CD8-positive, alpha-beta memory T cell (primary cell): ENCODE data around the gene NUDT16. TPM values are rescaled to one million over a fixed set of nuclear protein-coding genes. Genes with fewer than 3 reads are reported as not detected.

Experiments used
- CTCF ChIA-PET: fragments of 350-600 bp; sonication (Branson Sonifier 250); formaldehyde crosslinking; loops from one replicate; lab custom pipeline; 2021; ENCODE audit warnings: antibody characterized with exemption; lab: Charles Lee
- POLR2A ChIA-PET: fragments of 350-600 bp; sonication (Branson Sonifier 250); formaldehyde crosslinking; loops from one replicate; lab custom pipeline; 2021; ENCODE audit warnings: antibody characterized with exemption; lab: Charles Lee
- DNase-seq, 5 donors: peaks; one replicate each; pipeline versions ENCODE4 v3.0.0 to v3.0.0-alpha.2; 2020 to 2022; ENCODE audit warnings: mixed read lengths in 1 of 5
- H3K27ac ChIP-seq: one replicate; pipeline ENCODE4 v1.7.0; 2013; ENCODE audit warnings: low read depth, mild to moderate bottlenecking, low read length, moderate library complexity
- H3K27me3 ChIP-seq: 2 replicates; pipeline ENCODE4 v1.7.0; 2013; ENCODE audit warnings: low read length, mild to moderate bottlenecking; ENCODE audit not compliant: insufficient read depth, poor library complexity, severe bottlenecking
- H3K36me3 ChIP-seq: 2 replicates; pipeline ENCODE4 v1.7.0; 2013; ENCODE audit warnings: mild to moderate bottlenecking, low read length, moderate library complexity; ENCODE audit not compliant: insufficient read depth
- H3K4me1 ChIP-seq: 2 replicates; pipeline ENCODE4 v1.7.0; 2013; ENCODE audit warnings: mild to moderate bottlenecking, low read length, moderate library complexity; ENCODE audit not compliant: insufficient read depth
- H3K4me3 ChIP-seq: 2 replicates; pipeline ENCODE4 v1.7.0; 2013; ENCODE audit warnings: mild to moderate bottlenecking, low read length
- H3K9me3 ChIP-seq: 2 replicates; pipeline ENCODE4 v1.7.0; 2013; ENCODE audit warnings: mild to moderate bottlenecking, low read length
- H3K27ac Mint-ChIP-seq, 8 donors: one replicate each; pipeline ENCODE4 v1.8.0; 2020 to 2021; ENCODE audit warnings: mixed read lengths in 8 of 8, mild to moderate bottlenecking in 6 of 8, inconsistent platforms in 3 of 8, moderate library complexity in 3 of 8
- H3K27me3 Mint-ChIP-seq, 2 donors: one replicate each; pipeline ENCODE4 v1.8.0; 2020 to 2021; ENCODE audit warnings: mixed read lengths in 2 of 2, mild to moderate bottlenecking in 1 of 2, moderate library complexity in 1 of 2
- H3K36me3 Mint-ChIP-seq, 3 donors: one replicate each; pipeline ENCODE4 v1.8.0; 2020 to 2021; ENCODE audit warnings: mixed read lengths in 3 of 3, inconsistent platforms in 1 of 3, mild to moderate bottlenecking in 1 of 3
- H3K4me1 Mint-ChIP-seq, 3 donors: one replicate each; pipeline ENCODE4 v1.8.0; 2020 to 2021; ENCODE audit warnings: mixed read lengths in 3 of 3, inconsistent platforms in 1 of 3, mild to moderate bottlenecking in 1 of 3
- H3K4me3 Mint-ChIP-seq, 7 donors: one replicate each; pipeline ENCODE4 v1.8.0; 2020 to 2021; ENCODE audit warnings: mixed read lengths in 7 of 7, mild to moderate bottlenecking in 6 of 7, moderate library complexity in 4 of 7, inconsistent platforms in 2 of 7
- H3K9me3 Mint-ChIP-seq, 5 donors: one replicate each; pipeline ENCODE4 v1.8.0; 2020 to 2022; ENCODE audit warnings: mixed read lengths in 5 of 5, mild to moderate bottlenecking in 3 of 5, moderate library complexity in 2 of 5, inconsistent platforms in 1 of 5
- polyA plus RNA-seq: library from polyadenylated mRNA; unstranded; fragments of 300-500 nt; fragmentation: Illumina TruSeq; gene quantifications from one replicate; pipeline ENCODE4 v1.2.3, GENCODE V29; 2021
- total RNA-seq, 2 experiments: library from RNA; stranded (reverse); gene quantifications; one replicate each; pipeline ENCODE4 v1.2.3, GENCODE V29; 2021

Gene NUDT16
- total and polyA plus RNA-seq, 3 experiments from 2014 or later: 3.6 to 8.3 (median 7.3) TPM

GRCh38 chr3:131388490-131388799 lies 6.9 kb downstream of the NUDT16 start:
- ChIA-PET POLR2A (no interaction called here), CTCF (no interaction called here)
- DNase-seq: no peak
- peaks cover 0 to 13% (median 9%) of the 10 kb centered on the region in 3 donors for H3K36me3 Mint-ChIP-seq
- no peak overlapping the region for H3K4me3 ChIP-seq
- H3K27me3 Mint-ChIP-seq: peaks cover 0 to 4% of the 10 kb centered on the region in 2 donors
- no peak overlapping the region for H3K4me3 Mint-ChIP-seq
- no peak overlapping the region for H3K27ac ChIP-seq
- no peak overlapping the region for H3K27ac Mint-ChIP-seq
- H3K4me1 Mint-ChIP-seq: peaks cover 7 to 20% (median 12%) of the 10 kb centered on the region in 3 donors
- H3K9me3 ChIP-seq: no peaks in the 10 kb centered on the region
- H3K36me3 ChIP-seq: no peaks in the 10 kb centered on the region
- no peaks in the 10 kb centered on the region for H3K4me1 ChIP-seq
- H3K9me3 Mint-ChIP-seq: no peaks in the 10 kb centered on the region
- H3K27me3 ChIP-seq: no peaks in the 10 kb centered on the region

- Mint-ChIP-seq H3K36me3 (peaks cover 0 to 9% (median 7%) of the 10 kb centered on the region in 3 donors), H3K9me3 (no peaks in the 10 kb centered on the region), H3K27ac (no peak overlapping the region), H3K27me3 (peaks cover 0 to 4% of the 10 kb centered on the region in 2 donors), H3K4me1 (peaks cover 3 to 13% (median 12%) of the 10 kb centered on the region in 3 donors), H3K4me3 (no peak overlapping the region)
- no peaks in the 10 kb centered on the region for H3K4me1 ChIP-seq
- H3K36me3 ChIP-seq: no peaks in the 10 kb centered on the region
- H3K27me3 ChIP-seq: no peaks in the 10 kb centered on the region
- no peak overlapping the region for H3K27ac ChIP-seq
- DNase-seq: no peak
- CTCF ChIA-PET: no interaction called here
- H3K4me3 ChIP-seq: no peak overlapping the region
- POLR2A ChIA-PET: interaction anchor here (0.7 kb wide), 1 partner anchor 56 kb away, joined by 3 read pairs; no protein-coding TSS in a partner anchor
- H3K9me3 ChIP-seq: no peaks in the 10 kb centered on the region
Measured at GRCh38 chr3:131390331-131390730, 8.8 kb downstream of the NUDT16 start.

- no peaks in the 10 kb centered on the region for H3K4me1 ChIP-seq
- peaks cover 0 to 3% (median 0%) of the 10 kb centered on the region in 3 donors for H3K36me3 Mint-ChIP-seq
- no peaks in the 10 kb centered on the region for H3K36me3 ChIP-seq
- peaks cover 0 to 11% of the 10 kb centered on the region in 2 donors for H3K27me3 Mint-ChIP-seq
- H3K27me3 ChIP-seq: no peaks in the 10 kb centered on the region
- no peaks in the 10 kb centered on the region for H3K9me3 Mint-ChIP-seq
- H3K27ac ChIP-seq: no peak overlapping the region
- no peak overlapping the region for H3K4me3 ChIP-seq
- DNase-seq: no peak
- H3K4me3 Mint-ChIP-seq: no peak overlapping the region
- no peak overlapping the region for H3K27ac Mint-ChIP-seq
- POLR2A ChIA-PET: no interaction called here
- H3K4me1 Mint-ChIP-seq: no peaks in the 10 kb centered on the region
- CTCF ChIA-PET: no interaction called here
- no peaks in the 10 kb centered on the region for H3K9me3 ChIP-seq
Measured at GRCh38 chr3:131393051-131393450, 11.5 kb downstream of the NUDT16 start.

GRCh38 chr3:131393868-131394267 lies 12.3 kb downstream of the NUDT16 start:
- H3K36me3 ChIP-seq: no peaks in the 10 kb centered on the region
- no peaks in the 10 kb centered on the region for H3K27me3 ChIP-seq
- H3K4me3 ChIP-seq: no peak overlapping the region
- H3K4me1 ChIP-seq: no peaks in the 10 kb centered on the region
- H3K9me3 ChIP-seq: no peaks in the 10 kb centered on the region
- ChIA-PET POLR2A (no interaction called here), CTCF (no interaction called here)
- Mint-ChIP-seq H3K27ac (no peak overlapping the region), H3K4me3 (no peak overlapping the region), H3K27me3 (peaks cover 0 to 11% of the 10 kb centered on the region in 2 donors), H3K9me3 (no peaks in the 10 kb centered on the region), H3K4me1 (no peaks in the 10 kb centered on the region), H3K36me3 (peaks cover 0 to 3% (median 0%) of the 10 kb centered on the region in 3 donors)
- no peak for DNase-seq
- H3K27ac ChIP-seq: no peak overlapping the region

GRCh38 chr3:131394400-131394799 lies 12.8 kb downstream of the NUDT16 start:
- no peak overlapping the region for H3K4me3 ChIP-seq
- Mint-ChIP-seq H3K27ac (no peak overlapping the region), H3K27me3 (peaks cover 0 to 11% of the 10 kb centered on the region in 2 donors), H3K9me3 (no peaks in the 10 kb centered on the region), H3K36me3 (peaks cover 0 to 3% (median 0%) of the 10 kb centered on the region in 3 donors), H3K4me1 (no peaks in the 10 kb centered on the region), H3K4me3 (no peak overlapping the region)
- no peaks in the 10 kb centered on the region for H3K27me3 ChIP-seq
- no peaks in the 10 kb centered on the region for H3K36me3 ChIP-seq
- no peak overlapping the region for H3K27ac ChIP-seq
- H3K4me1 ChIP-seq: no peaks in the 10 kb centered on the region
- H3K9me3 ChIP-seq: no peaks in the 10 kb centered on the region
- ChIA-PET POLR2A (no interaction called here), CTCF (no interaction called here)
- DNase-seq: no peak

GRCh38 chr3:131396170-131396569 lies 14.6 kb downstream of the NUDT16 start:
- no peak overlapping the region for H3K4me3 ChIP-seq
- no peak overlapping the region for H3K27ac ChIP-seq
- peaks cover 0 to 11% of the 10 kb centered on the region in 2 donors for H3K27me3 Mint-ChIP-seq
- no peaks in the 10 kb centered on the region for H3K9me3 ChIP-seq
- ChIA-PET POLR2A (no interaction called here), CTCF (no interaction called here)
- H3K9me3 Mint-ChIP-seq: no peaks in the 10 kb centered on the region
- DNase-seq: no peak
- H3K4me1 ChIP-seq: no peaks in the 10 kb centered on the region
- H3K36me3 ChIP-seq: no peaks in the 10 kb centered on the region
- no peaks in the 10 kb centered on the region for H3K4me1 Mint-ChIP-seq
- no peaks in the 10 kb centered on the region for H3K27me3 ChIP-seq
- H3K4me3 Mint-ChIP-seq: no peak overlapping the region
- H3K36me3 Mint-ChIP-seq: peaks cover 0 to 3% (median 0%) of the 10 kb centered on the region in 3 donors
- no peak overlapping the region for H3K27ac Mint-ChIP-seq

- no peak overlapping the region for H3K27ac ChIP-seq
- peaks cover 0 to 3% (median 0%) of the 10 kb centered on the region in 3 donors for H3K36me3 Mint-ChIP-seq
- no peaks in the 10 kb centered on the region for H3K9me3 ChIP-seq
- no peaks in the 10 kb centered on the region for H3K4me1 Mint-ChIP-seq
- H3K4me1 ChIP-seq: no peaks in the 10 kb centered on the region
- ChIA-PET CTCF (no interaction called here), POLR2A (no interaction called here)
- no peak overlapping the region for H3K4me3 Mint-ChIP-seq
- H3K4me3 ChIP-seq: no peak overlapping the region
- no peaks in the 10 kb centered on the region for H3K27me3 ChIP-seq
- H3K27me3 Mint-ChIP-seq: peaks cover 0 to 11% of the 10 kb centered on the region in 2 donors
- H3K36me3 ChIP-seq: no peaks in the 10 kb centered on the region
- H3K27ac Mint-ChIP-seq: no peak overlapping the region
- no peak for DNase-seq
- H3K9me3 Mint-ChIP-seq: no peaks in the 10 kb centered on the region
Measured at GRCh38 chr3:131397889-131398288, 16.3 kb downstream of the NUDT16 start.

- no peak overlapping the region for H3K4me3 Mint-ChIP-seq
- H3K4me1 Mint-ChIP-seq: no peaks in the 10 kb centered on the region
- H3K9me3 Mint-ChIP-seq: peaks cover 0 to 3% (median 2%) of the 10 kb centered on the region in 5 donors
- peaks cover 0 to 3% (median 3%) of the 10 kb centered on the region in 3 donors for H3K36me3 Mint-ChIP-seq
- Histone ChIP-seq H3K27me3 (no peaks in the 10 kb centered on the region), H3K27ac (no peak overlapping the region), H3K4me1 (no peaks in the 10 kb centered on the region), H3K4me3 (no peak overlapping the region), H3K9me3 (peaks cover 4% of the 10 kb centered on the region), H3K36me3 (no peaks in the 10 kb centered on the region)
- ChIA-PET POLR2A (no interaction called here), CTCF (no interaction called here)
- no peak for DNase-seq
- peaks cover 9 to 16% of the 10 kb centered on the region in 2 donors for H3K27me3 Mint-ChIP-seq
- H3K27ac Mint-ChIP-seq: no peak overlapping the region
Measured at GRCh38 chr3:131401978-131402377, 20.4 kb downstream of the NUDT16 start.
